ENCODE results near the gene GRID1. TPM values are rescaled to one million over a fixed set of nuclear protein-coding genes. Genes with fewer than 3 reads are reported as not detected.

Gene GRID1
- total and polyA plus RNA-seq, 5 donors from 2014 or later: not detected

DNA sequence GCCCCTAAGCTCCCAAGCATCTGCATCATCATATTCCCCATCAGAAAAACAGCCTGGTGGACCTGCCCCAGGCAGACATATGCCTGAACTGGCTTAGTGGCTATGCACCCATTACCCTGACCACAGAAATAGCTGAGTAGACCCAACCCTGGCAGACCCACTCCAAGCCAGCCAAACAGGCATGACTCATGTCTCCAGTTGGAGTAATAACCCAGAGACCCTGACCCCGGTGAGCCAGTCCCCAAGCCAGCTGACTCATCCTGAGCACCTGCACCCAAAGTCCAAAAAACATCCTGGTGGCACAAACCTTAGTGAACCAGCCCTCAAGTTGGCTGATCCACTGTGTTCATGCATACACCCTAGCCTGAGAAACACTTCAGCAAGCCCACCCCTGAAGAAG, 555.9 kb downstream of the GRID1 start:
- H3K4me3 ChIP-seq (ENCODE audit: low read depth, low read length): no peak overlapping the region
- no peaks in the 10 kb centered on the region for H3K4me1 Mint-ChIP-seq
- ATAC-seq (ENCODE audit: low read depth in 2 of 2): no peak
- H3K9me3 ChIP-seq (ENCODE audit: control insufficient read depth in 2 of 2, low read length in 2 of 2): peaks cover 11 to 16% of the 10 kb centered on the region in 2 experiments
- no peaks in the 10 kb centered on the region for H3K36me3 Mint-ChIP-seq
- H3K27me3 ChIP-seq (ENCODE audit: control insufficient read depth, insufficient read depth, low read length): peaks cover 1% of the 10 kb centered on the region
- no peak for DNase-seq
- no peaks in the 10 kb centered on the region for H3K27me3 Mint-ChIP-seq
- no peak overlapping the region for H3K27ac Mint-ChIP-seq
- H3K36me3 ChIP-seq (ENCODE audit: control insufficient read depth, insufficient read depth, low read length): no peaks in the 10 kb centered on the region
- H3K4me3 Mint-ChIP-seq: no peak overlapping the region
- H3K9me3 Mint-ChIP-seq: peaks cover 0 to 37% (median 8%) of the 10 kb centered on the region in 7 donors
- H3K27ac ChIP-seq (ENCODE audit: insufficient read depth, low read length, poor library complexity, severe bottlenecking): no peak overlapping the region
- H3K4me1 ChIP-seq (ENCODE audit: control insufficient read depth, insufficient read depth, low read length, poor library complexity, severe bottlenecking): no peaks in the 10 kb centered on the region

DNA sequence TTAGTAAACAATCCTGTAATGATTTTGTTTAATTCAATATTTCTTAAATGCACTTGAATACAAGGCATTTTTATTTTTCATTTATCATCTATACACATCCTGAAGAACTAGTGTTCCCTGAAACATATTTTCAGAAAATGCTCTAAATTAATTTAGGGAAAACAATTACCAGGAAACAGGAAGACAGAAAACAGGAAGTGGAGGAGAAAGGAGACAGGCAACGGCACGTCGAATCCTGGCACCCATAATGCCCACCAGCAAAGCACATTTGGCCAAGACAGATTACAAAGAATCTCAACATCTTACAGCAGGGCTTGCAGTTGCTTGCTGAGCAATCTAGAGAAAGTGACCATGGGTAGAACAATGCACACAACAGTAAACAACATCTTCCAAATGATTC, 571.1 kb downstream of the GRID1 start:
- Histone ChIP-seq H3K36me3 (ENCODE audit: control insufficient read depth, insufficient read depth, low read length) (no peaks in the 10 kb centered on the region), H3K4me3 (ENCODE audit: low read depth, low read length) (no peak overlapping the region), H3K9me3 (ENCODE audit: control insufficient read depth in 2 of 2, low read length in 2 of 2) (no peaks in the 10 kb centered on the region), H3K27me3 (ENCODE audit: control insufficient read depth, insufficient read depth, low read length) (no peaks in the 10 kb centered on the region), H3K27ac (ENCODE audit: insufficient read depth, low read length, poor library complexity, severe bottlenecking) (no peak overlapping the region), H3K4me1 (ENCODE audit: control insufficient read depth, insufficient read depth, low read length, poor library complexity, severe bottlenecking) (no peaks in the 10 kb centered on the region)
- no peak overlapping the region for H3K27ac Mint-ChIP-seq
- ATAC-seq (ENCODE audit: low read depth in 2 of 2): no peak
- no peaks in the 10 kb centered on the region for H3K36me3 Mint-ChIP-seq
- peaks cover 10% of the 10 kb centered on the region for H3K27me3 Mint-ChIP-seq
- H3K9me3 Mint-ChIP-seq: peaks cover 0 to 4% (median 0%) of the 10 kb centered on the region in 7 donors
- H3K4me3 Mint-ChIP-seq: no peak overlapping the region
- peaks cover 0 to 3% (median 0%) of the 10 kb centered on the region in 4 donors for H3K4me1 Mint-ChIP-seq
- no peak for DNase-seq

DNA sequence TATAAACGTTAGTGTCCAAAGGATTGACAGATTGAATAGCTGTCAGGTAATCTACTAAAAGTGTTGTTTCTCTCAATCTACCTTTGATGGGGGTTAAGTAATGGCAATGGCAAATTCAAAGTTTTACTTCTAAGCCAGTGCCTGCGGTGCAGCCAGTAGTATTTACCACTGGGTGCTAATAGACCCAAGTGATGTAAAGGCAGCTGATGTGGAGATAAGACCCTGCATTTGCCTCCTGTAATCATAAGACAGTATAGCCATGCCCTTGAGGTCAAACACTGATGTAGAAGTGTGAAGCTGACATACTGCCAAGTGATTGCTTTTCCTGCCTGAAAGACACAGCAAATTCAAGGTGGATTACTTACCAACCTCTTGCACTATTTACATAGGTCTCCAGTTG, 572.0 kb downstream of the GRID1 start:
- ATAC-seq (ENCODE audit: low read depth in 2 of 2) (no peak), DNase-seq (no peak)
- Mint-ChIP-seq H3K27ac (no peak overlapping the region), H3K9me3 (peaks cover 0 to 4% (median 0%) of the 10 kb centered on the region in 7 donors), H3K4me1 (peaks cover 0 to 3% (median 0%) of the 10 kb centered on the region in 4 donors), H3K27me3 (peaks cover 9% of the 10 kb centered on the region), H3K4me3 (no peak overlapping the region), H3K36me3 (no peaks in the 10 kb centered on the region)
- Histone ChIP-seq H3K9me3 (ENCODE audit: control insufficient read depth in 2 of 2, low read length in 2 of 2) (no peaks in the 10 kb centered on the region), H3K36me3 (ENCODE audit: control insufficient read depth, insufficient read depth, low read length) (no peaks in the 10 kb centered on the region), H3K4me1 (ENCODE audit: control insufficient read depth, insufficient read depth, low read length, poor library complexity, severe bottlenecking) (no peaks in the 10 kb centered on the region), H3K4me3 (ENCODE audit: low read depth, low read length) (no peak overlapping the region), H3K27ac (ENCODE audit: insufficient read depth, low read length, poor library complexity, severe bottlenecking) (no peak overlapping the region), H3K27me3 (ENCODE audit: control insufficient read depth, insufficient read depth, low read length) (no peaks in the 10 kb centered on the region)

DNA sequence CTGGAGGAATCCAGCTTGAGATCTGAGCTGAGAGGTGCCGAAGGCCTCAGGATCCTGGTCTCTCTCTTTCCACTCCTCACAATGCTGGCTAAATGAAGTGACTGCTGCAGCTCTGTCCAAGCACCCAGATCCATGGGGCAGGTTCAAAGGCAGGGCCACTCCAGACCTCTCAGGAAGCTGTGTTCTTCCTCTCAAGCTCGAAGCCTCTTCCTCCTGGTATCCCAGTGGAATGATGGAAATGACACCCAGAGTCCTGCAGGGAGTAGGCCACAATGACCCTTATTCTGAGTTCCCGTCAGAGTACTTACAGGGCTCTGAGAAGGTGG, 574.1 kb downstream of the GRID1 start:
- Mint-ChIP-seq H3K27me3 (peaks cover 5% of the 10 kb centered on the region), H3K27ac (peak overlapping the region in 1 of 3 donors; percentile 57), H3K36me3 (no peaks in the 10 kb centered on the region), H3K4me1 (peaks cover 0 to 3% (median 0%) of the 10 kb centered on the region in 4 donors), H3K9me3 (peaks cover 0 to 4% (median 0%) of the 10 kb centered on the region in 7 donors), H3K4me3 (no peak overlapping the region)
- Histone ChIP-seq H3K4me1 (ENCODE audit: control insufficient read depth, insufficient read depth, low read length, poor library complexity, severe bottlenecking) (no peaks in the 10 kb centered on the region), H3K27me3 (ENCODE audit: control insufficient read depth, insufficient read depth, low read length) (no peaks in the 10 kb centered on the region), H3K36me3 (ENCODE audit: control insufficient read depth, insufficient read depth, low read length) (no peaks in the 10 kb centered on the region), H3K27ac (ENCODE audit: insufficient read depth, low read length, poor library complexity, severe bottlenecking) (no peak overlapping the region), H3K9me3 (ENCODE audit: control insufficient read depth in 2 of 2, low read length in 2 of 2) (no peaks in the 10 kb centered on the region), H3K4me3 (ENCODE audit: low read depth, low read length) (no peak overlapping the region)
- ATAC-seq (ENCODE audit: low read depth in 2 of 2) (no peak), DNase-seq (no peak)

- peaks cover 0 to 3% (median 0%) of the 10 kb centered on the region in 4 donors for H3K4me1 Mint-ChIP-seq
- Histone ChIP-seq H3K27ac (ENCODE audit: insufficient read depth, low read length, poor library complexity, severe bottlenecking) (no peak overlapping the region), H3K36me3 (ENCODE audit: control insufficient read depth, insufficient read depth, low read length) (no peaks in the 10 kb centered on the region), H3K4me1 (ENCODE audit: control insufficient read depth, insufficient read depth, low read length, poor library complexity, severe bottlenecking) (no peaks in the 10 kb centered on the region), H3K9me3 (ENCODE audit: control insufficient read depth in 2 of 2, low read length in 2 of 2) (no peaks in the 10 kb centered on the region), H3K4me3 (ENCODE audit: low read depth, low read length) (no peak overlapping the region), H3K27me3 (ENCODE audit: control insufficient read depth, insufficient read depth, low read length) (no peaks in the 10 kb centered on the region)
- no peak overlapping the region for H3K4me3 Mint-ChIP-seq
- ATAC-seq (ENCODE audit: low read depth in 2 of 2) (no peak), DNase-seq (no peak)
- peaks cover 0 to 4% (median 0%) of the 10 kb centered on the region in 7 donors for H3K9me3 Mint-ChIP-seq
- no peaks in the 10 kb centered on the region for H3K36me3 Mint-ChIP-seq
- H3K27me3 Mint-ChIP-seq: peaks cover 5% of the 10 kb centered on the region
- H3K27ac Mint-ChIP-seq: no peak overlapping the region
Observed at GRCh38 chr10:85791818-85792532, 574.6 kb downstream of the GRID1 start.

- H3K4me1 Mint-ChIP-seq: peaks cover 0 to 2% (median 0%) of the 10 kb centered on the region in 4 donors
- Histone ChIP-seq H3K4me3 (ENCODE audit: low read depth, low read length) (no peak overlapping the region), H3K4me1 (ENCODE audit: control insufficient read depth, insufficient read depth, low read length, poor library complexity, severe bottlenecking) (no peaks in the 10 kb centered on the region), H3K9me3 (ENCODE audit: control insufficient read depth in 2 of 2, low read length in 2 of 2) (no peaks in the 10 kb centered on the region), H3K27ac (ENCODE audit: insufficient read depth, low read length, poor library complexity, severe bottlenecking) (no peak overlapping the region), H3K36me3 (ENCODE audit: control insufficient read depth, insufficient read depth, low read length) (no peaks in the 10 kb centered on the region), H3K27me3 (ENCODE audit: control insufficient read depth, insufficient read depth, low read length) (no peaks in the 10 kb centered on the region)
- H3K27ac Mint-ChIP-seq: no peak overlapping the region
- no peak for DNase-seq
- peaks cover 0 to 1% (median 0%) of the 10 kb centered on the region in 7 donors for H3K9me3 Mint-ChIP-seq
- H3K27me3 Mint-ChIP-seq: peaks cover 5% of the 10 kb centered on the region
- ATAC-seq (ENCODE audit: low read depth in 2 of 2): no peak
- H3K4me3 Mint-ChIP-seq: no peak overlapping the region
- H3K36me3 Mint-ChIP-seq: no peaks in the 10 kb centered on the region
Observed at GRCh38 chr10:85789982-85790789, 576.4 kb downstream of the GRID1 start.

GRCh38 chr10:85789125-85789524, 577.5 kb downstream of the GRID1 start:
- Histone ChIP-seq H3K4me1 (ENCODE audit: control insufficient read depth, insufficient read depth, low read length, poor library complexity, severe bottlenecking) (no peaks in the 10 kb centered on the region), H3K27ac (ENCODE audit: insufficient read depth, low read length, poor library complexity, severe bottlenecking) (no peak overlapping the region), H3K36me3 (ENCODE audit: control insufficient read depth, insufficient read depth, low read length) (no peaks in the 10 kb centered on the region), H3K4me3 (ENCODE audit: low read depth, low read length) (no peak overlapping the region), H3K9me3 (ENCODE audit: control insufficient read depth in 2 of 2, low read length in 2 of 2) (no peaks in the 10 kb centered on the region), H3K27me3 (ENCODE audit: control insufficient read depth, insufficient read depth, low read length) (no peaks in the 10 kb centered on the region)
- no peaks in the 10 kb centered on the region for H3K36me3 Mint-ChIP-seq
- DNase-seq (no peak), ATAC-seq (ENCODE audit: low read depth in 2 of 2) (no peak)
- H3K27me3 Mint-ChIP-seq: no peaks in the 10 kb centered on the region
- peaks cover 0 to 2% (median 0%) of the 10 kb centered on the region in 4 donors for H3K4me1 Mint-ChIP-seq
- no peak overlapping the region for H3K4me3 Mint-ChIP-seq
- peaks cover 0 to 1% (median 0%) of the 10 kb centered on the region in 7 donors for H3K9me3 Mint-ChIP-seq
- no peak overlapping the region for H3K27ac Mint-ChIP-seq

Measured in CD4-positive, CD25-positive, alpha-beta regulatory T cell (primary cell).